Testis (tissue), 3 donors: ENCODE data around the gene TRPM4. TPM values are rescaled to one million over a fixed set of nuclear protein-coding genes. Genes with fewer than 3 reads are reported as not detected.
"Not testable (repeated sequence)": the region's sequence is repeated elsewhere in the genome, so short reads cannot be mapped to it uniquely, and the experiment has no call there.

Experiments used
- DNase-seq: peaks from one replicate; pipeline ENCODE4 v3.0.0-alpha.2; 2019
- H3K27ac ChIP-seq, 2 donors: fragments of 200-600 bp; sonication (generic); one replicate each; pipeline ENCODE4 v1.5.1; 2019
- H3K27me3 ChIP-seq: fragments of 200-600 bp; sonication (generic); one replicate; pipeline ENCODE4 v1.5.1; 2019
- H3K36me3 ChIP-seq: fragments of 200-600 bp; sonication (generic); one replicate; pipeline ENCODE4 v1.5.1; 2017; ENCODE audit warnings: low read depth; ENCODE audit errors: missing control alignments
- H3K4me1 ChIP-seq: fragments of 200-600 bp; sonication (generic); one replicate; pipeline ENCODE4 v1.5.1; 2019
- H3K4me3 ChIP-seq, 2 donors: fragments of 200-600 bp; sonication (generic); one replicate each; pipeline ENCODE4 v1.5.1; 2017 to 2019
- H3K9me3 ChIP-seq: fragments of 200-600 bp; sonication (generic); one replicate; pipeline ENCODE4 v1.5.1; 2017
- CTCF ChIP-seq, 3 experiments: fragments of 450-650 bp in 2 of 3; fragments of 200-600 bp in 1 of 3; sonication (generic) in 1 of 3; IDR thresholded peaks; one replicate each; pipeline ENCODE4 v1.5.1; 2016 to 2019; ENCODE audit warnings: antibody characterized with exemption in 3 of 3, mild to moderate bottlenecking in 2 of 3, moderate library complexity in 1 of 3
- POLR2A ChIP-seq: fragments of 450-650 bp; IDR thresholded peaks from one replicate; pipeline ENCODE4 v1.6.1; 2017; ENCODE audit warnings: antibody characterized with exemption, mild to moderate bottlenecking, moderate library complexity
- WGBS, 2 donors: methylation state at CpG; one replicate each; pipeline ENCODE4 v1.1.5; 2018; 5-methylcytosine and 5-hydroxymethylcytosine counted together
- intact Hi-C: fragments of 100-400 bp; cut with DNase I; formaldehyde crosslinking; loops from one replicate; pipeline ENCODE4 v1.15.1; 2023; ENCODE audit warnings: low total_unique reads
- polyA plus RNA-seq: library from polyadenylated mRNA; stranded (reverse); fragments of 350-450 nt; fragmentation: Illumina TruSeq; extraction: RNeasy Lipid Tissue Mini Kit (QIAGEN cat#74804); gene quantifications from one replicate; pipeline ENCODE4 v1.2.3, GENCODE V29; 2014; ENCODE audit warnings: low read depth, low replicate concordance; ENCODE audit not compliant: insufficient read depth
- total RNA-seq, 2 donors: library from RNA; depleted of rRNA; stranded (reverse); fragments of >200 nt; gene quantifications; one replicate each; pipeline ENCODE4 v1.2.3, GENCODE V29; 2016

TRPM4 gene
- total and polyA plus RNA-seq, 3 donors from 2014 or later, result 16.0 to 45.7 (median 30.5) TPM

- TF ChIP-seq CTCF (IDR thresholded peaks at IDR 0.05) (no peak), POLR2A (no peak)
- Histone ChIP-seq H3K4me1 (no peaks in the 10 kb centered on the region), H3K27me3 (no peaks in the 10 kb centered on the region), H3K9me3 (no peaks in the 10 kb centered on the region), H3K27ac (no peak overlapping the region), H3K36me3 (no peaks in the 10 kb centered on the region), H3K4me3 (no peak overlapping the region)
- DNase-seq, result no peak
- intact Hi-C loops, result no loop called here
- WGBS, 2 donors, result 82 to 91% methylated on average over 6 to 9 of the region's 9 CpGs
Observed at GRCh38 chr19:49223472-49223871, 65.9 kb downstream of the TRPM4 start.

GRCh38 chr19:49224441-49224840 lies 66.8 kb downstream of the TRPM4 start:
- H3K9me3 ChIP-seq, DNase-seq, H3K4me1 ChIP-seq, H3K27ac ChIP-seq, H3K27me3 ChIP-seq, H3K4me3 ChIP-seq, H3K36me3 ChIP-seq, intact Hi-C loops: not testable (repeated sequence)
- 89 to 93% methylated on average over 11 of the region's 11 CpGs for WGBS, 2 donors

- H3K4me3 ChIP-seq, result no peak overlapping the region
- no peaks in the 10 kb centered on the region for H3K9me3 ChIP-seq
- no peaks in the 10 kb centered on the region for H3K27me3 ChIP-seq
- DNase-seq, result peak; percentile 58
- H3K36me3 ChIP-seq, result no peaks in the 10 kb centered on the region
- no peaks in the 10 kb centered on the region for H3K4me1 ChIP-seq
- intact Hi-C loops, result no loop called here
- 43 to 69% methylated on average over 8 of the region's 8 CpGs for WGBS, 2 donors
- TF ChIP-seq POLR2A (no peak), CTCF (IDR thresholded peaks at IDR 0.05) (peak in 2 of 3 experiments; percentile 22 to 31)
- no peak overlapping the region for H3K27ac ChIP-seq
Observed at GRCh38 chr19:49224879-49225278, 67.3 kb downstream of the TRPM4 start.

- H3K4me3 ChIP-seq, result no peak overlapping the region
- intact Hi-C loops, result no loop called here
- H3K27ac ChIP-seq, result no peak overlapping the region
- H3K36me3 ChIP-seq, result no peaks in the 10 kb centered on the region
- no peak for TF ChIP-seq CTCF (IDR thresholded peaks at IDR 0.05)
- no peak for TF ChIP-seq POLR2A
- H3K9me3 ChIP-seq, result no peaks in the 10 kb centered on the region
- no peak for DNase-seq
- H3K27me3 ChIP-seq, result no peaks in the 10 kb centered on the region
- 84 to 88% methylated on average over 3 of the region's 3 CpGs for WGBS, 2 donors
- H3K4me1 ChIP-seq, result no peaks in the 10 kb centered on the region
Observed at GRCh38 chr19:49229416-49229815, 71.8 kb downstream of the TRPM4 start.

- TF ChIP-seq CTCF (IDR thresholded peaks at IDR 0.05) (no peak), POLR2A (no peak)
- intact Hi-C loops, result no loop called here
- 91 to 94% methylated on average over 4 to 7 of the region's 7 CpGs for WGBS, 2 donors
Observed at GRCh38 chr19:49231389-49231788, 73.8 kb downstream of the TRPM4 start.

More at GRCh38 chr19:49231389-49231788, 73.8 kb downstream of the TRPM4 start:
- Histone ChIP-seq H3K4me3 (no peak overlapping the region), H3K27ac (no peak overlapping the region), H3K27me3 (no peaks in the 10 kb centered on the region), H3K36me3 (no peaks in the 10 kb centered on the region), H3K9me3 (no peaks in the 10 kb centered on the region), H3K4me1 (no peaks in the 10 kb centered on the region)
- no peak for DNase-seq
